Esophagus muscularis mucosa (tissue), 4 donors: ENCODE data around the gene PNPO. TPM values are rescaled to one million over a fixed set of nuclear protein-coding genes. Genes with fewer than 3 reads are reported as not detected.
"Not testable (repeated sequence)": the region's sequence is repeated elsewhere in the genome, so short reads cannot be mapped to it uniquely, and the experiment has no call there.

ENCODE experiments used
- DNase-seq: peaks from one replicate; pipeline ENCODE4 v3.0.0-alpha.2; 2017; ENCODE audit errors: extremely low spot score
- H3K27ac ChIP-seq, 4 donors: fragments of 200-600 bp; sonication (generic); replicated peaks in 1 of 4; 1 replicate in 3 of 4; 2 replicates in 1 of 4; pipeline ENCODE4 v1.5.1; 2016 to 2019; ENCODE audit warnings: mild to moderate bottlenecking in 1 of 4
- H3K27me3 ChIP-seq, 4 donors: fragments of 200-600 bp; sonication (generic); one replicate each; pipeline versions ENCODE4 v1.5.1 to v1.6.0; 2016 to 2019
- H3K36me3 ChIP-seq, 4 donors: fragments of 200-600 bp; sonication (generic); one replicate each; pipeline ENCODE4 v1.5.1; 2016 to 2019
- H3K4me1 ChIP-seq, 4 donors: fragments of 200-600 bp; sonication (generic); one replicate each; pipeline ENCODE4 v1.5.1; 2016 to 2019
- H3K4me3 ChIP-seq, 4 donors: fragments of 200-600 bp; sonication (generic); 1 replicate in 2 of 4; 2 replicates in 2 of 4; pipeline ENCODE4 v1.5.1; 2016 to 2019; ENCODE audit warnings: mild to moderate bottlenecking in 4 of 4, moderate library complexity in 1 of 4
- H3K9me3 ChIP-seq, 4 donors: fragments of 200-600 bp; sonication (generic); 1 replicate in 3 of 4; 2 replicates in 1 of 4; pipeline ENCODE4 v1.5.1; 2016 to 2019
- EP300 ChIP-seq: sonication (generic); formaldehyde crosslinking; IDR thresholded peaks from one replicate; pipeline ENCODE4 v1.6.1; 2017; ENCODE audit warnings: antibody characterized with exemption
- POLR2A ChIP-seq: fragments of 450-650 bp; IDR thresholded peaks from one replicate; pipeline ENCODE4 v1.6.1; 2017; ENCODE audit warnings: antibody characterized with exemption, moderate library complexity, mild to moderate bottlenecking, low read depth
- POLR2AphosphoS5 ChIP-seq, 2 donors: sonication (generic); formaldehyde crosslinking; IDR thresholded peaks; one replicate each; pipeline ENCODE4 v1.6.1; 2017; ENCODE audit warnings: antibody characterized with exemption in 2 of 2
- WGBS: methylation state at CpG from one replicate; pipeline ENCODE4 v1.1.5; 2018; 5-methylcytosine and 5-hydroxymethylcytosine counted together
- intact Hi-C: fragments of 100-400 bp; cut with DNase I; formaldehyde crosslinking; loops from one replicate; pipeline ENCODE4 v1.15.1; 2023
- total RNA-seq, 4 donors: library from RNA; depleted of rRNA; stranded (reverse); fragments of >200 nt; gene quantifications; one replicate each; pipeline versions ENCODE4 v1.1.0 to v1.2.1, GENCODE V29; 2016
- TF ChIP-seq, protein P1 (sequence below), 3 experiments: fragments of 200-600 bp in 2 of 3; fragments of 450-650 bp in 1 of 3; sonication (generic) in 2 of 3; IDR thresholded peaks; one replicate each; pipeline ENCODE4 v1.5.1; 2017 to 2019; ENCODE audit warnings: antibody characterized with exemption in 3 of 3, mild to moderate bottlenecking in 2 of 3, moderate library complexity in 1 of 3

PNPO gene
- total RNA-seq, 4 donors from 2014 or later = 21.2 to 32.8 (median 27.6) TPM

GRCh38 chr17:47982645-47983390 lies 41.4 kb downstream of the PNPO start:
- Histone ChIP-seq H3K9me3 (no peaks in the 10 kb centered on the region), H3K4me3 (no peak overlapping the region), H3K36me3 (peaks cover 20 to 62% (median 57%) of the 10 kb centered on the region in 4 donors), H3K27ac (no peak overlapping the region), H3K27me3 (no peaks in the 10 kb centered on the region), H3K4me1 (peaks cover 0 to 15% (median 10%) of the 10 kb centered on the region in 4 donors)
- WGBS = 87% methylated on average over 7 of the region's 9 CpGs
- TF ChIP-seq POLR2AphosphoS5 (IDR thresholded peaks at IDR 0.05) (no peak), POLR2A (no peak), EP300 (no peak)
- TF ChIP-seq, protein P1, sequence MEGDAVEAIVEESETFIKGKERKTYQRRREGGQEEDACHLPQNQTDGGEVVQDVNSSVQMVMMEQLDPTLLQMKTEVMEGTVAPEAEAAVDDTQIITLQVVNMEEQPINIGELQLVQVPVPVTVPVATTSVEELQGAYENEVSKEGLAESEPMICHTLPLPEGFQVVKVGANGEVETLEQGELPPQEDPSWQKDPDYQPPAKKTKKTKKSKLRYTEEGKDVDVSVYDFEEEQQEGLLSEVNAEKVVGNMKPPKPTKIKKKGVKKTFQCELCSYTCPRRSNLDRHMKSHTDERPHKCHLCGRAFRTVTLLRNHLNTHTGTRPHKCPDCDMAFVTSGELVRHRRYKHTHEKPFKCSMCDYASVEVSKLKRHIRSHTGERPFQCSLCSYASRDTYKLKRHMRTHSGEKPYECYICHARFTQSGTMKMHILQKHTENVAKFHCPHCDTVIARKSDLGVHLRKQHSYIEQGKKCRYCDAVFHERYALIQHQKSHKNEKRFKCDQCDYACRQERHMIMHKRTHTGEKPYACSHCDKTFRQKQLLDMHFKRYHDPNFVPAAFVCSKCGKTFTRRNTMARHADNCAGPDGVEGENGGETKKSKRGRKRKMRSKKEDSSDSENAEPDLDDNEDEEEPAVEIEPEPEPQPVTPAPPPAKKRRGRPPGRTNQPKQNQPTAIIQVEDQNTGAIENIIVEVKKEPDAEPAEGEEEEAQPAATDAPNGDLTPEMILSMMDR (IDR thresholded peaks at IDR 0.05) = no peak
- intact Hi-C loops = no loop called here
- DNase-seq = no peak

GRCh38 chr17:47983492-47984223 lies 42.3 kb downstream of the PNPO start:
- intact Hi-C loops = no loop called here
- no peak overlapping the region for H3K27ac ChIP-seq
- no peaks in the 10 kb centered on the region for H3K9me3 ChIP-seq
- peaks cover 15 to 54% (median 49%) of the 10 kb centered on the region in 4 donors for H3K36me3 ChIP-seq
- H3K4me3 ChIP-seq = no peak overlapping the region
- WGBS = 72% methylated on average over 11 of the region's 11 CpGs
- H3K27me3 ChIP-seq = no peaks in the 10 kb centered on the region
- TF ChIP-seq EP300 = no peak
- TF ChIP-seq, protein P1 (IDR thresholded peaks at IDR 0.05) = no peak
- H3K4me1 ChIP-seq = peaks cover 0 to 17% (median 13%) of the 10 kb centered on the region in 4 donors
- DNase-seq = no peak

DNA sequence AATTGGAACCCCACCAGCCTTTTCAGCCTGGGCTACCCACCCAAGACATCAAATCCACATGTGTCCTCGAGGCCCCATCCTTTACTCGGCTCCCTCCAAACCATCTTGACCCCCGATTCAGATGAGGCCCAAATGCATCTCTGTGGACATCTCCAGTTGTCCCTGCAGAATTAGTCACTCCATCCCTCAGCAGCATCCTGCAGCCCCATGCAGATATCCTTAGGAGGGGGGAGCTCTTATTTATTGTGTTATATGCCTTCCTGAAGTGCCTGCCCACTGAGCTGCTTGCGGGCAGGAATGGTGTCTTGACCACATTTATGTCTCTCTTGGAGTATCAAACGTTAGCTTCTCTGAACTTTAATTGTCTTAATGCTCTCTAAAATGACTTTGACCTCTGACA lies 45.1 kb downstream of the PNPO start:
- Histone ChIP-seq H3K27ac (peak overlapping the region in 1 of 4 donors; percentile 61), H3K9me3 (no peaks in the 10 kb centered on the region), H3K27me3 (no peaks in the 10 kb centered on the region), H3K4me3 (no peak overlapping the region), H3K4me1 (peaks cover 0 to 17% (median 13%) of the 10 kb centered on the region in 4 donors), H3K36me3 (peaks cover 0 to 25% (median 20%) of the 10 kb centered on the region in 4 donors)
- intact Hi-C loops = no loop called here
- DNase-seq = no peak
- TF ChIP-seq, protein P1 (IDR thresholded peaks at IDR 0.05) = no peak
- 88% methylated on average over 5 of the region's 5 CpGs for WGBS

GRCh38 chr17:47987240-47987835 lies 46.0 kb downstream of the PNPO start:
- Histone ChIP-seq H3K27me3 (no peaks in the 10 kb centered on the region), H3K9me3 (no peaks in the 10 kb centered on the region), H3K27ac (peak overlapping the region; percentile 52 to 68 (median 60)), H3K36me3 (peaks cover 0 to 17% (median 12%) of the 10 kb centered on the region in 4 donors), H3K4me1 (peaks cover 0 to 13% (median 12%) of the 10 kb centered on the region in 4 donors), H3K4me3 (no peak overlapping the region)
- TF ChIP-seq EP300 = no peak
- TF ChIP-seq POLR2AphosphoS5 (IDR thresholded peaks at IDR 0.05) = no peak
- TF ChIP-seq, protein P1 (IDR thresholded peaks at IDR 0.05) = no peak
- no peak for TF ChIP-seq POLR2A
- WGBS = 35% methylated on average over 11 of the region's 17 CpGs
- intact Hi-C loops = no loop called here
- DNase-seq = no peak

GRCh38 chr17:47988445-47988844 lies 47.1 kb downstream of the PNPO start:
- 96% methylated on average over 1 of the region's 1 CpG for WGBS
- H3K4me3 ChIP-seq, H3K36me3 ChIP-seq, H3K9me3 ChIP-seq, H3K27me3 ChIP-seq, intact Hi-C loops, DNase-seq, H3K27ac ChIP-seq: not testable (repeated sequence)
- H3K4me1 ChIP-seq = peaks cover 0 to 13% (median 12%) of the 10 kb centered on the region in 4 donors
